HG02943 (cell line): ENCODE data around the gene TATDN2.
"Not testable (repeated sequence)": the region's sequence is repeated elsewhere in the genome, so short reads cannot be mapped to it uniquely, and the experiment has no call there.

Experiments
- ATAC-seq: cut with Tn5 transposase; IDR thresholded peaks from one replicate; pipeline ENCODE4 v1.9.1; 2021; ENCODE audit warnings: mild to moderate bottlenecking, low read depth, moderate library complexity; ENCODE audit not compliant: unreplicated experiment

The TATDN2 gene

GRCh38 chr3:10266936-10267335 lies 18.7 kb downstream of the TATDN2 start:
- ATAC-seq: not testable (repeated sequence)

GRCh38 chr3:10268116-10268515 lies 19.9 kb downstream of the TATDN2 start:
- no peak for ATAC-seq

DNA sequence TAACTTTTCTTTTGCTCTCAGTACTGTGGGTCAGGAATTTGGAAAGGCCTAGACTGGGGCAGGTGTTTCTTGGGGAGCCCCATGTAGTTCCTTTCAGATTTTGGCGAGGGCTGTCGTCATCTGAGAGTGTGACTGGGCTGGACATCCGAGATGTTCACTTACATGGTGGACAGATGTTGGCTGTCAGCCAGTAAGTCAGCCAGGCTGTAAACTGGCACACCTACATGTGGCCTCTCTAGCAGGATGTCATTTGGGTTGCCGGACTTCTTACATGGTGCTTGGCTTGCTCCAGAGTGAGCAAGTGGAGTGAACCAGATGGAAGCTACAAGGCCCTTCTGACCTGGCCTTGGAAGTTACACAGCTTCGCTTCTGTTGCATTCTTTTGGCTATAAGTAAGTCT lies 20.7 kb downstream of the TATDN2 start:
- ATAC-seq: no peak

- no peak for ATAC-seq
Measured at GRCh38 chr3:10269443-10269842, 21.2 kb downstream of the TATDN2 start.

- ATAC-seq: not testable (repeated sequence)
Measured at GRCh38 chr3:10272476-10272875, 24.2 kb downstream of the TATDN2 start.

- ATAC-seq: no peak
Measured at GRCh38 chr3:10272977-10273376, 24.7 kb downstream of the TATDN2 start.

GRCh38 chr3:10273702-10274305 lies 25.5 kb downstream of the TATDN2 start:
- ATAC-seq: no peak

GRCh38 chr3:10274601-10275000 lies 26.3 kb downstream of the TATDN2 start:
- ATAC-seq: no peak

DNA sequence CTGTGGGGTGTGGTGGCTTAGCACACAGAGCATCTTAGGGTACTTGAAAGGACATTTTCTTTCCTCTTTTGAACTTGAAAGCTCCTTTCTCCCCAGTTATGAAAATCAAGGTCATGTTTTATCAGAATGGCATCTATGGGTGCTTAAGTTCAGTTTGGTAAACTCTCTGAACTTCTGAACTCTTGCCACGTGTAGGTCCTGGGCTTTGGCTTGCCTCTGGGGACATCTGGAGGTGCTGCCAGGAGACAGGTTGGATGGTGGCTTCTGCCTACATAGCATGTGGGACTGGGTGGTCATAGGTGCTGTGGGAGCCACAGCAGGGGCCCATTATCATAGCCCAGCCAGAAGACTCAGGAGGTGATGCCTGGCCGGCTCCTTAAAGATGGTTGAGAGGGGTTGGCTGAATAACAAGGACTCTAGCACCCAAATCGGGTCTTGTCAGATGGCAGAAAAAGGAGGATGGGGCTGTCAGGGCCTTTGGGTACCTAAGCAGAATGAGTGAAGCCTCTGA lies 28.9 kb downstream of the TATDN2 start:
- ATAC-seq: no peak

DNA sequence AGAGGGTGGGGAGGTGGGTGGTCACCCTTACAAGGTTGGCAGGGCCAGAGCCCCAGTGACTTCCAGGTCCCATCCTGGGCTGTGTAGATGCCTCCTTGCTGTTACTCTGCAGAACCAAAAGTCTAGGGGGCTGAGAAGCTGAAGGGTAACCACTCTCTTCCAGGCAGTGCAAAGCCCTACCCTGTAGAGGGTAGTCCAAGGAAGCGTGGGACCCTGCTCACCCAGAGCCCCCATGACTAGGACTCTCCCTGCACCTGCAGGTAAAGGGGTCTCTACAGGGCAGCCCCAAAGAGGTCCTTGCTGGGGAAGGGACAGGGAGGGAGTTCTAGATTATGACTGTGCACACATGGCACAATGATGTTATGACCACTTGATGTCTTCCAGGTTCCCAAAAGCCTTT lies 30.2 kb downstream of the TATDN2 start:
- ATAC-seq: no peak

GRCh38 chr3:10279384-10280176 lies 31.3 kb downstream of the TATDN2 start:
- ATAC-seq: no peak

GRCh38 chr3:10280177-10280529 lies 31.9 kb downstream of the TATDN2 start:
- ATAC-seq: no peak

- no peak for ATAC-seq
Measured at GRCh38 chr3:10280571-10280970, 32.3 kb downstream of the TATDN2 start.

DNA sequence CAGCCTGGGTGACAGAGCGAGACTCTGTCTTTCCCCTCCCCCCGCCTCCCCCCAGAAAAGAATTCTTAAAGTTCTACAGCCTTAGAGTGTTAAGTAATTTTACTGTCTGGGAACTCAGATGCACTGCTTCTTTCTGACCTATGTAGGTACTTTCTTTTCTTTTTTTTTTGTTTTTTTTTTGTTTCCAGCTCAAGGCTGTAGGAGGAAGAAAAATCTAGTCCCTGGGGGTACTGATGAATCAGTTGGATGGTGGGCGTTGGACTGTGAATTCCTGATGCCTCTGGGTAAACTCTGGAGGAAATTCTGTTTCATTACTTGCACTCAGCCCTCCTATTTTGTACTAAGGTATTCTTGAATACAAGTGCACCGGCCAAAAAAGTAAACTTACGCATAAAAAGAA lies 33.7 kb downstream of the TATDN2 start:
- no peak for ATAC-seq

- no peak for ATAC-seq
Measured at GRCh38 chr3:10283638-10284037, 35.4 kb downstream of the TATDN2 start.

DNA sequence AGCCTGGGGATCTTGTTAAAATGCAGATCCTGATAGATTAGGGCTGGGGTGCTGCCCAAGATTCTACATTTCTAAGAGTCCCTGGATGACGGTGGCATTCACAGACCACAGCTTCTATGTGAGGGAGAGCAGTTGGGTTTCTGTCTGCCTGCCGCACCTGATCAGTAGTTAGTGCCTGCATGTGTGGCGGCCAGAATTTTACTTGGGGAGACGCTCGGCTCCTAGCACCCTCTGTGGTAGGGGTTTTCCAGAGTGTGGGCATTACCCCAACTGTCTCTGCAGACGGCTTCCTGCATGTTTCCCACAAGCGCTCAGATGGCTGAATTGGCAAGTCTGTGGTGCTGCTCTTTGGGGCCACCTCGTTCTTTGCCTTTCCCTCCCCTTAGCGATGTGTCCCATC lies 36.2 kb downstream of the TATDN2 start:
- no peak for ATAC-seq

GRCh38 chr3:10285272-10286132 lies 37.2 kb downstream of the TATDN2 start:
- ATAC-seq: no peak

DNA sequence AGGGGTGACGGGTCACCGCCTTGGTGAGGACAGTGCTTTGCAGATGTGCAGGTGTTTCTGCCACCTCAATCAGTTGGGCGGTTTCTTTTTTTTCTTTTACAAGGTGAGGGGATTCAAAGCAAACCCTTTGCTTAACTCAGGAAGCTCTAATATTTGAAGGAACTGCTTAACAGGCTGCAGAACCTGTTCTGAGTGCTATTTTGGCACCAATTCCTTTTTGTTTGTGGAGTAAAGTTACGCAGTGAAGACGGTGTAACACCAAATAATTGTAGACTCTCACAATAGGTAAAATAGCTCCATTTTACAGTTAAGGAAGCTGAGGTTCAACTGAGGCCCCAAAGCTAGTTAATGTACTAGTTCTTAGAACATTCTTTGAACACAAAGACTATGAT lies 37.9 kb downstream of the TATDN2 start:
- ATAC-seq: no peak

DNA sequence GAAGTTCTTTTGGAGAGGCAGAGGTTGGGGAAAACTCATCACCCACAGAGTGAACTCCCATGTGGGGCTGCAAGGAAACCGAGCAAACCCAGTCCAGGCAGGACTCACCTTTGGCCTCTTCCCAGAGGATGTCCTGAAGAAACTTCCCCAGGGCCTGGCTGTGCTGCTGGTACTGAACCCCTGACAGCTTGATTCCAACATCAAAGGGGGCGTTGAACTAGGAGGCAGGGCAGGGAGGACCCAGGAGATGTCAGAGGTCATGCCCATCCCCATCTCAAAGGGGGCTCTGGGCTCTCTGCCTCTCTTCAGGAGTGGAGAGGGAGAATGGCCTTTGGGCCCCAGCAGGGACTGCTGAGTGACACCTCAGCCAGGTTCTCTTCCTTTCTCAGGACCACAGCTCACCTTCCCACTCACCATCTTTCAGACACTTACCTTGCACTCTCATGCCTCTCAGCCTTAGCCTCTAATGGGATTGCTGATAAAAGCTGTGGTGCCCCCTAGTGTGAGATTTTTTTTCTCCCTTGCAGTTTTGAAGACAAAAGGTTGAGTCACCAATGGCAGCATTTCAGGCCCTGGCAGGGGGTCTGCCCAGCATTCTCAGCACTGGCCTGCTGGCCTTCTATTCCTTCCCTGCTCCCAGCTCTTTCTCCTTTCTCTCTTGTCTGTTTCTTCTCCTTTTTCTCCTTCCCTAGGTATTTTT lies 38.5 kb downstream of the TATDN2 start:
- no peak for ATAC-seq

GRCh38 chr3:10287936-10288574 lies 39.8 kb downstream of the TATDN2 start:
- ATAC-seq: no peak
